ENCODE results near the gene C1GALT1C1L. TPM values are rescaled to one million over a fixed set of nuclear protein-coding genes. Genes with fewer than 3 reads are reported as not detected.
"Not testable (repeated sequence)": the region's sequence is repeated elsewhere in the genome, so short reads cannot be mapped to it uniquely, and the experiment has no call there.

Gene C1GALT1C1L
- total and polyA plus RNA-seq, 2 donors from 2014 or later, result 1.9 to 3.5 TPM

GRCh38 chr2:43707255-43708015, 31.2 kb upstream of the C1GALT1C1L start:
- FAIRE-seq, result no peak

GRCh38 chr2:43701111-43701510, 24.9 kb upstream of the C1GALT1C1L start:
- DNase-seq (no peak), FAIRE-seq (no peak)
- Histone ChIP-seq H3K4me1 (ENCODE audit: control insufficient read depth in 2 of 3, insufficient read depth in 2 of 3, low read depth in 1 of 3, low read length in 3 of 3) (no peaks in the 10 kb centered on the region), H3K4me3 (ENCODE audit: low read length in 3 of 3) (no peak overlapping the region), H3K27me3 (ENCODE audit: control insufficient read depth, insufficient read depth, low read length) (no peaks in the 10 kb centered on the region), H3K9ac (ENCODE audit: low read length in 3 of 3) (no peak overlapping the region), H3K36me3 (ENCODE audit: control insufficient read depth in 2 of 3, insufficient read depth in 3 of 3, low read length in 3 of 3) (no peaks in the 10 kb centered on the region), H3K27ac (ENCODE audit: low read depth in 2 of 2, low read length in 2 of 2) (no peak overlapping the region), H3K9me3 (ENCODE audit: control insufficient read depth in 2 of 3, insufficient read depth in 1 of 3, low read length in 3 of 3) (no peaks in the 10 kb centered on the region)
- TF ChIP-seq CTCF (IDR thresholded peaks at IDR 0.05; ENCODE audit: borderline replicate concordance, extremely low read depth, insufficient read depth), result no peak
- intact Hi-C loops (cut with DNase I), result no loop called here

More at GRCh38 chr2:43707255-43708015, 31.2 kb upstream of the C1GALT1C1L start:
- Histone ChIP-seq H3K9me3 (ENCODE audit: control insufficient read depth in 2 of 3, insufficient read depth in 1 of 3, low read length in 3 of 3) (no peaks in the 10 kb centered on the region), H3K9ac (ENCODE audit: low read length in 3 of 3) (no peak overlapping the region), H3K36me3 (ENCODE audit: control insufficient read depth in 2 of 3, insufficient read depth in 3 of 3, low read length in 3 of 3) (no peaks in the 10 kb centered on the region), H3K27ac (ENCODE audit: low read depth in 2 of 2, low read length in 2 of 2) (no peak overlapping the region), H3K4me3 (ENCODE audit: low read length in 3 of 3) (no peak overlapping the region), H3K27me3 (ENCODE audit: control insufficient read depth, insufficient read depth, low read length) (no peaks in the 10 kb centered on the region), H3K4me1 (ENCODE audit: control insufficient read depth in 2 of 3, insufficient read depth in 2 of 3, low read depth in 1 of 3, low read length in 3 of 3) (no peaks in the 10 kb centered on the region)
- DNase-seq, result no peak
- intact Hi-C loops (cut with DNase I), result no loop called here
- TF ChIP-seq CTCF (IDR thresholded peaks at IDR 0.05; ENCODE audit: borderline replicate concordance, extremely low read depth, insufficient read depth), result no peak

GRCh38 chr2:43699761-43700160, 23.5 kb upstream of the C1GALT1C1L start:
- intact Hi-C loops (cut with DNase I), result no loop called here
- H3K4me3 ChIP-seq (ENCODE audit: low read length in 3 of 3), result no peak overlapping the region
- H3K27me3 ChIP-seq (ENCODE audit: control insufficient read depth, insufficient read depth, low read length), result no peaks in the 10 kb centered on the region
- TF ChIP-seq CTCF (IDR thresholded peaks at IDR 0.05; ENCODE audit: borderline replicate concordance, extremely low read depth, insufficient read depth), result no peak
- no peaks in the 10 kb centered on the region for H3K4me1 ChIP-seq (ENCODE audit: control insufficient read depth in 2 of 3, insufficient read depth in 2 of 3, low read depth in 1 of 3, low read length in 3 of 3)
- no peaks in the 10 kb centered on the region for H3K9me3 ChIP-seq (ENCODE audit: control insufficient read depth in 2 of 3, insufficient read depth in 1 of 3, low read length in 3 of 3)
- H3K36me3 ChIP-seq (ENCODE audit: control insufficient read depth in 2 of 3, insufficient read depth in 3 of 3, low read length in 3 of 3), result peaks cover 0 to 3% (median 0%) of the 10 kb centered on the region in 3 donors
- FAIRE-seq, result no peak
- DNase-seq, result no peak
- H3K27ac ChIP-seq (ENCODE audit: low read depth in 2 of 2, low read length in 2 of 2), result no peak overlapping the region
- no peak overlapping the region for H3K9ac ChIP-seq (ENCODE audit: low read length in 3 of 3)

- H3K4me3 ChIP-seq (ENCODE audit: low read length in 3 of 3); FAIRE-seq; H3K27ac ChIP-seq (ENCODE audit: low read depth in 2 of 2, low read length in 2 of 2); H3K36me3 ChIP-seq (ENCODE audit: control insufficient read depth in 2 of 3, insufficient read depth in 3 of 3, low read length in 3 of 3); H3K4me1 ChIP-seq (ENCODE audit: control insufficient read depth in 2 of 3, insufficient read depth in 2 of 3, low read depth in 1 of 3, low read length in 3 of 3); intact Hi-C loops (cut with DNase I); H3K9ac ChIP-seq (ENCODE audit: low read length in 3 of 3); H3K9me3 ChIP-seq (ENCODE audit: control insufficient read depth in 2 of 3, insufficient read depth in 1 of 3, low read length in 3 of 3); H3K27me3 ChIP-seq (ENCODE audit: control insufficient read depth, insufficient read depth, low read length): not testable (repeated sequence)
- peak in 1 of 5 donors; percentile 10 for DNase-seq
These were observed 21.9 kb upstream of the C1GALT1C1L start for GRCh38 chr2:43698140-43698539.
